Measurements from ENCODE around the gene FRMD8. TPM values are rescaled to one million over a fixed set of nuclear protein-coding genes. Genes with fewer than 3 reads are reported as not detected.
A peak's percentile ranks its signal among the peaks of the same experiment; 100 is the strongest.

FRMD8 gene
- total and polyA plus RNA-seq, 2 experiments from 2014 or later: 32.6 to 64.6 TPM

- DNase-seq (ENCODE audit: low read depth in 1 of 2, low spot score in 1 of 2): peak in 1 of 2 donors; percentile 46
- Histone ChIP-seq H3K27ac (no peak overlapping the region), H3K4me3 (peak overlapping the region; percentile 71), H3K36me3 (peaks cover 17% of the 10 kb centered on the region), H3K27me3 (peaks cover 19% of the 10 kb centered on the region), H3K9me3 (ENCODE audit: low read depth) (no peaks in the 10 kb centered on the region), H3K4me1 (ENCODE audit: low read depth) (peaks cover 11% of the 10 kb centered on the region)
- TF ChIP-seq, protein P1, sequence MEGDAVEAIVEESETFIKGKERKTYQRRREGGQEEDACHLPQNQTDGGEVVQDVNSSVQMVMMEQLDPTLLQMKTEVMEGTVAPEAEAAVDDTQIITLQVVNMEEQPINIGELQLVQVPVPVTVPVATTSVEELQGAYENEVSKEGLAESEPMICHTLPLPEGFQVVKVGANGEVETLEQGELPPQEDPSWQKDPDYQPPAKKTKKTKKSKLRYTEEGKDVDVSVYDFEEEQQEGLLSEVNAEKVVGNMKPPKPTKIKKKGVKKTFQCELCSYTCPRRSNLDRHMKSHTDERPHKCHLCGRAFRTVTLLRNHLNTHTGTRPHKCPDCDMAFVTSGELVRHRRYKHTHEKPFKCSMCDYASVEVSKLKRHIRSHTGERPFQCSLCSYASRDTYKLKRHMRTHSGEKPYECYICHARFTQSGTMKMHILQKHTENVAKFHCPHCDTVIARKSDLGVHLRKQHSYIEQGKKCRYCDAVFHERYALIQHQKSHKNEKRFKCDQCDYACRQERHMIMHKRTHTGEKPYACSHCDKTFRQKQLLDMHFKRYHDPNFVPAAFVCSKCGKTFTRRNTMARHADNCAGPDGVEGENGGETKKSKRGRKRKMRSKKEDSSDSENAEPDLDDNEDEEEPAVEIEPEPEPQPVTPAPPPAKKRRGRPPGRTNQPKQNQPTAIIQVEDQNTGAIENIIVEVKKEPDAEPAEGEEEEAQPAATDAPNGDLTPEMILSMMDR (IDR thresholded peaks at IDR 0.05; ENCODE audit: low read depth, low read length): no peak
These were observed 30.6 kb upstream of the FRMD8 start for GRCh38 chr11:65355776-65356393.

- no peaks in the 10 kb centered on the region for H3K9me3 ChIP-seq (ENCODE audit: low read depth)
- no peak for DNase-seq (ENCODE audit: low read depth in 1 of 2, low spot score in 1 of 2)
- peaks cover 11% of the 10 kb centered on the region for H3K4me1 ChIP-seq (ENCODE audit: low read depth)
- no peak overlapping the region for H3K27ac ChIP-seq
- no peak overlapping the region for H3K4me3 ChIP-seq
- H3K36me3 ChIP-seq: peaks cover 11% of the 10 kb centered on the region
- TF ChIP-seq, protein P1 (IDR thresholded peaks at IDR 0.05; ENCODE audit: low read depth, low read length): no peak
- H3K27me3 ChIP-seq: peaks cover 19% of the 10 kb centered on the region
These were observed 30.0 kb upstream of the FRMD8 start for GRCh38 chr11:65356394-65356972.

- Histone ChIP-seq H3K27ac (no peak overlapping the region), H3K36me3 (peaks cover 3% of the 10 kb centered on the region), H3K4me3 (no peak overlapping the region), H3K4me1 (ENCODE audit: low read depth) (peaks cover 11% of the 10 kb centered on the region), H3K27me3 (peaks cover 19% of the 10 kb centered on the region), H3K9me3 (ENCODE audit: low read depth) (no peaks in the 10 kb centered on the region)
- TF ChIP-seq, protein P1 (IDR thresholded peaks at IDR 0.05; ENCODE audit: low read depth, low read length): no peak
- peak in 1 of 2 donors; percentile 34 for DNase-seq (ENCODE audit: low read depth in 1 of 2, low spot score in 1 of 2)
These were observed 28.5 kb upstream of the FRMD8 start for GRCh38 chr11:65357856-65358356.

DNA sequence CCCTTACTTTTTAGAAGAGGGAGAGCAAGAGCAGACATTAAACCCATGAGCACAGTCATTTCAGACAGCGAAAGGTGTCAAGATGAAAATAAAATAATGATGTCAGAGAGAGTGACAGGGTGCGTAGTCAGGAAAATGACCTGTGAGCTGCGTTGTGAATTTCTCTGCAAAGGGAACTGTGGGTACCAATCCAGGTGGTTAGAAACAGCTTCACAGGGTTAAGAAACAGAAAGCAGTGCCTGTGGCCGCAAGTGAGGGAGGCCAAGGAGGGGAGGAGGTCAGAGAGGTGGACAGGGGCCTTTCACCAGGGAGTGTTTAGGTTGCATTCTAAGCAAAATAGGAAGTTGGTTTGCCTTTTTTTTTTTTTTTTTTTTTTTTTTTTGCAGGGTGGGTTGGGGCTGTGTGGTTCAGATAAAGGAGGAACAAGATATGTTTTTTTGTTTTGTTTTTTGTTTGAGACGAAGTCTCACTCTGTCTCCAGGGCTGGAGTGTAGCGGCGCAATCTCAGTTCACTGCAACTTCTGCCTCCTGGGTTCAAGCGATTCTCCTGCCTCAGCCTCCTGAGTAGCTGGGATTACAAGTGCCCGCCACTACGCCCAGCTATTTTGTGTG, 24.0 kb upstream of the FRMD8 start:
- Histone ChIP-seq H3K4me3 (no peak overlapping the region), H3K27me3 (no peaks in the 10 kb centered on the region), H3K27ac (no peak overlapping the region), H3K9me3 (ENCODE audit: low read depth) (no peaks in the 10 kb centered on the region), H3K36me3 (no peaks in the 10 kb centered on the region), H3K4me1 (ENCODE audit: low read depth) (peaks cover 12% of the 10 kb centered on the region)
- TF ChIP-seq, protein P1 (IDR thresholded peaks at IDR 0.05; ENCODE audit: low read depth, low read length): no peak
- DNase-seq (ENCODE audit: low read depth in 1 of 2, low spot score in 1 of 2): no peak

GRCh38 chr11:65362966-65363365, 23.5 kb upstream of the FRMD8 start:
- TF ChIP-seq, protein P1 (IDR thresholded peaks at IDR 0.05; ENCODE audit: low read depth, low read length): no peak
- Histone ChIP-seq H3K27me3 (no peaks in the 10 kb centered on the region), H3K4me1 (ENCODE audit: low read depth) (peaks cover 11% of the 10 kb centered on the region), H3K36me3 (no peaks in the 10 kb centered on the region), H3K4me3 (no peak overlapping the region), H3K27ac (no peak overlapping the region), H3K9me3 (ENCODE audit: low read depth) (no peaks in the 10 kb centered on the region)
- no peak for DNase-seq (ENCODE audit: low read depth in 1 of 2, low spot score in 1 of 2)

Data from cardiac muscle cell (in vitro differentiated cells and primary cell).